ENCODE measurements around the gene ITPR1. TPM values are rescaled to one million over a fixed set of nuclear protein-coding genes. Genes with fewer than 3 reads are reported as not detected.

The ITPR1 gene
- total and polyA plus RNA-seq, 2 of the 4 experiments (the other 2 are of a cell fraction): 1.8 to 5.7 TPM

- Histone ChIP-seq H3K36me3 (ENCODE audit: control insufficient read depth, insufficient read depth, low read length) (no peaks in the 10 kb centered on the region), H3K4me2 (ENCODE audit: low read depth, low read length) (peak overlapping the region; percentile 3; the same call in 1 of the 2 replicates), H2AFZ (replicated peaks; ENCODE audit: low read length, poor library complexity) (no peak overlapping the region), H3K9ac (ENCODE audit: low read depth, low read length) (no peak overlapping the region), H2AK5ac (ENCODE audit: low read depth, low read length) (peak overlapping the region; percentile 38; the same call in 1 of the 2 replicates), H2AK9ac (replicated peaks; ENCODE audit: low read depth, low read length, poor library complexity) (no peak overlapping the region), H3K4me1 (ENCODE audit: control insufficient read depth, insufficient read depth, low read length) (peaks cover 23% of the 10 kb centered on the region), H3K27me3 (ENCODE audit: control insufficient read depth, insufficient read depth, low read length) (peaks cover 13% of the 10 kb centered on the region), H2BK5ac (ENCODE audit: low read depth, low read length, poor library complexity, severe bottlenecking) (peak overlapping the region; percentile 35), H2BK120ac (ENCODE audit: low read depth, low read length) (no peak overlapping the region), H3K4me3 (ENCODE audit: insufficient read depth, low read depth, low read length) (no peak overlapping the region), H4K20me1 (ENCODE audit: insufficient read depth, low read length) (no peaks in the 10 kb centered on the region), H4K8ac (ENCODE audit: low read depth in 2 of 2, low read length in 2 of 2) (no peak overlapping the region), H3K9me3 (ENCODE audit: control insufficient read depth, insufficient read depth, low read length) (no peaks in the 10 kb centered on the region; the same call in 1 of the 2 replicates), H3K23ac (ENCODE audit: low read depth, low read length) (no peak overlapping the region), H3K18ac (ENCODE audit: low read depth, low read length) (0 out of 2 replicates have a peak overlapping the region, but pooled peaks have one; percentile 7), H4K5ac (ENCODE audit: low read depth, low read length) (no peak overlapping the region), H3K4ac (ENCODE audit: low read depth, low read length) (no peak overlapping the region), H2BK20ac (ENCODE audit: low read depth, low read length) (no peak overlapping the region), H4K91ac (ENCODE audit: insufficient read depth, low read depth, low read length) (no peak overlapping the region), H3K56ac (ENCODE audit: extremely low read depth, insufficient read depth, low read length) (no peak overlapping the region), H3K14ac (replicated peaks; ENCODE audit: low read depth, low read length) (no peak overlapping the region), H3K9me1 (ENCODE audit: insufficient read depth, low read length) (no peaks in the 10 kb centered on the region), H3K27ac (ENCODE audit: insufficient read depth, low read length) (no peak overlapping the region), H3K79me1 (ENCODE audit: low read depth in 1 of 2, low read length in 2 of 2) (no peaks in the 10 kb centered on the region), H2BK15ac (ENCODE audit: low read depth, low read length) (no peak overlapping the region)
- TF ChIP-seq SMC3 (IDR thresholded peaks at IDR 0.05; ENCODE audit: low read depth, low read length) (no peak), ELK1 (IDR thresholded peaks at IDR 0.05; ENCODE audit: borderline replicate concordance, low read depth, low read length) (no peak), MAZ (IDR thresholded peaks at IDR 0.05; ENCODE audit: borderline replicate concordance, low read depth, low read length) (peak; percentile 23; the same call in 1 of the 2 replicates), CTCF (conservative IDR thresholded peaks at IDR 0.05; ENCODE audit: low read depth, low read length) (no peak), MAFK (IDR thresholded peaks at IDR 0.05; ENCODE audit: low read depth, low read length) (peak; percentile 28; the same call in 1 of the 2 replicates), CEBPB (IDR thresholded peaks at IDR 0.05; ENCODE audit: low read depth, low read length) (peak; percentile 2; the same call in 1 of the 2 replicates)
- ChIA-PET CTCF (no interaction called here), POLR2A (ENCODE audit: unreplicated experiment) (interaction anchor here (0.6 kb wide), 1 partner anchor 24 kb away, joined by 4 read pairs; no protein-coding TSS in a partner anchor)
- peak; percentile 82 for DNase-seq
- no TSS peak for BruUV-seq (replicated peaks)
- 35% methylated on average over 2 of the region's 3 CpGs; no CpG with 5 or more reads in 1 of the 2 experiments for WGBS, 2 experiments (ENCODE audit: extremely low coverage in 2 of 2, insufficient read length in 1 of 2)
- peak; percentile 66 for ATAC-seq (ENCODE audit: low read depth)
- dilution Hi-C loops (cut with HindIII; ENCODE audit: low sequenced_read_pairs, unreplicated experiment) (no loop called here), in situ Hi-C loops (cut with MboI; ENCODE audit: low sequenced_read_pairs) (no loop called here), intact Hi-C loops (cut with micrococcal nuclease) (loop anchor here (5.0 kb wide), 1 partner anchor 98 kb away; no protein-coding TSS in a partner anchor)
Observed at GRCh38 chr3:4744405-4745234, 251.5 kb downstream of the ITPR1 start.
